Muscle of back (tissue), 11 donors: ENCODE measurements around the gene RAI14. TPM values are rescaled to one million over a fixed set of nuclear protein-coding genes. Genes with fewer than 3 reads are reported as not detected.

Experiments used
- DNase-seq, 3 donors: peaks; one replicate each; pipeline versions ENCODE4 v3.0.0 to v3.0.0-alpha.2; 2013
- polyA plus RNA-seq, 10 donors: library from polyadenylated mRNA; unstranded; fragments of 120-200 nt; gene quantifications; one replicate each; pipeline ENCODE4 v1.2.1, GENCODE V29; 2013; ENCODE audit not compliant: insufficient read length in 10 of 10

The RAI14 gene
- polyA plus RNA-seq, 10 donors = 25.5 to 45.3 (median 30.4) TPM

- peak in 1 of 3 donors; percentile 75 for DNase-seq
These were observed 16.1 kb upstream of the RAI14 start for GRCh38 chr5:34639852-34640626.

GRCh38 chr5:34648039-34648839 lies 7.9 kb upstream of the RAI14 start:
- DNase-seq = no peak

GRCh38 chr5:34648840-34649158 lies 7.3 kb upstream of the RAI14 start:
- DNase-seq = no peak

GRCh38 chr5:34651791-34652190 lies 4.3 kb upstream of the RAI14 start:
- no peak for DNase-seq

GRCh38 chr5:34652466-34652865 lies 3.7 kb upstream of the RAI14 start:
- DNase-seq = no peak

GRCh38 chr5:34652914-34653313 lies 3.2 kb upstream of the RAI14 start:
- peak; percentile 41 to 61 (median 47) for DNase-seq

- no peak for DNase-seq
These were observed 2.4 kb upstream of the RAI14 start for GRCh38 chr5:34653708-34654107.

GRCh38 chr5:34655354-34655991 lies 655 bp upstream of the RAI14 start:
- DNase-seq = peak; percentile 80 to 93 (median 83)

- peak in 2 of 3 donors; percentile 32 to 70 for DNase-seq
These were observed 659 bp downstream of the RAI14 start for GRCh38 chr5:34656700-34657273.

- peak in 2 of 3 donors; percentile 36 to 74 for DNase-seq
These were observed 1.3 kb downstream of the RAI14 start for GRCh38 chr5:34657274-34657921.

- DNase-seq = peak in 2 of 3 donors; percentile 23 to 55
These were observed 1.9 kb downstream of the RAI14 start for GRCh38 chr5:34657988-34658387.

GRCh38 chr5:34659168-34659567 lies 3.0 kb downstream of the RAI14 start:
- no peak for DNase-seq

- peak in 1 of 3 donors; percentile 73 for DNase-seq
These were observed 4.3 kb downstream of the RAI14 start for GRCh38 chr5:34660444-34660843.

GRCh38 chr5:34663771-34664496 lies 7.8 kb downstream of the RAI14 start:
- DNase-seq = no peak

- DNase-seq = no peak
These were observed 10.4 kb downstream of the RAI14 start for GRCh38 chr5:34666392-34667080.

GRCh38 chr5:34667705-34668104 lies 11.6 kb downstream of the RAI14 start:
- DNase-seq = no peak

GRCh38 chr5:34669931-34670516 lies 13.9 kb downstream of the RAI14 start:
- DNase-seq = no peak

- DNase-seq = no peak
These were observed 16.1 kb downstream of the RAI14 start for GRCh38 chr5:34672196-34672595.

- no peak for DNase-seq
These were observed 17.5 kb downstream of the RAI14 start for GRCh38 chr5:34673463-34674125.
